Hematopoietic multipotent progenitor cell treated with erythropoietin and hydrocortisone succinate and interleukin-3 and kit ligand, for 8 days (in vitro differentiated cells): Measurements from ENCODE around the gene RASSF7.
"Not testable (repeated sequence)": the region's sequence is repeated elsewhere in the genome, so short reads cannot be mapped to it uniquely, and the experiment has no call there.

Experiments
- DNase-seq: peaks from one replicate; pipeline ENCODE4 v3.0.0-alpha.2; 2015

RASSF7 gene, protein sequence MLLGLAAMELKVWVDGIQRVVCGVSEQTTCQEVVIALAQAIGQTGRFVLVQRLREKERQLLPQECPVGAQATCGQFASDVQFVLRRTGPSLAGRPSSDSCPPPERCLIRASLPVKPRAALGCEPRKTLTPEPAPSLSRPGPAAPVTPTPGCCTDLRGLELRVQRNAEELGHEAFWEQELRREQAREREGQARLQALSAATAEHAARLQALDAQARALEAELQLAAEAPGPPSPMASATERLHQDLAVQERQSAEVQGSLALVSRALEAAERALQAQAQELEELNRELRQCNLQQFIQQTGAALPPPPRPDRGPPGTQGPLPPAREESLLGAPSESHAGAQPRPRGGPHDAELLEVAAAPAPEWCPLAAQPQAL

DNA sequence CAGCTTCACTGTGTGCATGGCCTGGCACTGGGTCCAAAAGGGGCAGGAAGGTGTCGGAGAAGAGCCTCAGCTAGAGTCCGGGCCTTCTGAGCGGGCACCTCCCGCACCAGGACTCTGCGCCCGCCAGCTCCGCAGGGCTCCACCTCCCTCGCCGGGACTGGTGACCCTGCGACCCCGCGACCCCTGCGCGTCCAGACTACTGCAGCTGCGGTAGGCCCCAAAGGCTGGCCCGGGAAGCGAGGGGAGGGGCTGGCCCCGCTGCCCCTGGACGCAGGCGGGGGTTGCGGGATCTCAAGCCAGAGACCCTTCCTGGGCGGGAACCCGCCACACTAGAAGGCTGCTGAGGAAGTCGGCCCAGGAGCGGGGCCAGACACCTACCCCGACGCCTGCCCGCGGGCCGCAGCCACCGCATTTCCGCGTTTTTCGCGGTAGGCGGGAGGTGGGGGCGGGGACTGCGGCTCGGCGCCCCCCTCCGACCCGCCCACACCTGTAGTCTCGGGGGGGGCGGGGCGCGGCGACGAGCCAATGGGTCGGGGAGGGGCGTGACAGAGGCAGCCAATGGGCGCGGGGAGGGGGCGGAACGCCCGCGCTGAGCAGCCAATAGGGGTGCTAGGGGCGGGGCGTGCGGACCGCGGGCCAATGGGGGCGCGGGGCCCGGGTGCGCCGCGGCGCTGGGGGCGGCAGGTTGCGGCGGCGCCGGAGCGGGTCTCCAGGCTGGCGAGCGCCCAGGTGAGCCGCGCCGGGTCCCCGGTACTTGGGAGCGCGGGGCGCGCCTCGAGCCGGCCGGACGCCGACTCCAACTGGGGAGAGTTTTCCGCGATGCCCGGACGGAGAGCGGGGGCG lies at the start of gene RASSF7, which contains the start of gene LMNTD2:
TSS of gene RASSF7 (plus strand) at position 666 of the 843 bp plus-strand sequence. CDS start 799 bp downstream, outside the sequence.
TSS of gene LMNTD2 (minus strand) at position 434 of the 843 bp plus-strand sequence. CDS start at position 412, 22 bp downstream.
- peak; percentile 85 for DNase-seq

DNA sequence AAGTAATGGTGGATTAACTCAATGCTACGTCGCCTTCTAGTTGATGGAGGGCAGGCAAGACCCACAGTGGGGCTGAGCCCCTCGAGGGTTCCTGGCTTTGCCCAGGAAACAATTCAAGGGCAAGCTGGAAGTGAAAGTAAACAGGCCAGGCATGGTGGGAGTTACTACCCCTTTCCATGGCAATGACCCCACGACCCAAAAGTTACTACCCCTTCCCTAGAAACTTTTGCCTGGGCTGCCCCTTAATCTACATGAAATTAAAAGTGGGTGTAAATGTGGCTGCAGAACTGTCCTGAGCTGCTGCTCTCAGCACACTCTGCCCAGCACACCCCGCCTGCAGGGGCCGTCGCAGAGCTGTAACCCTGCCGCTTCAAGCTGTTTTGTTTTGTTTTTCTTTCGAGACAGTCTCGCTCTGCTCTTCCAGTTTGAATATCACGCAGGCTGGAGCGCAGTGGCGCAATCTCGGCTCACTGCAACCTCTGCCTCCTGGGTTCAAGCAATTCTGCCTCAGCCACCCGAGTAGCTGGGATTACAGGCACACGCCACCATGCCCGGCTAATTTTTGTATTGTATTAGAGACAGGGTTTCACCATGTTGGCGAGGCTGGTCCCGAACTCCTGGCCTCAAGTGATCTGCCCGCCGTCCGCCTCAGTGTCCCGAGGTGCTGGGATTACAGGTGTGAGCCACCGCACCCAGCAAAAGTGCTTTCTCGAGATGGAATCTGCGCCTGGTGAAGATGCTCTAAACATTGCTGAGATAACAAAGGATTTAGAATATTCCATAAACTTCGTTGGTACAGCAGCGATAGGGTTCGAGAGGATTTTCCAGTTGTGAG lies 47.8 kb upstream of the RASSF7 start:
- no peak for DNase-seq

DNA sequence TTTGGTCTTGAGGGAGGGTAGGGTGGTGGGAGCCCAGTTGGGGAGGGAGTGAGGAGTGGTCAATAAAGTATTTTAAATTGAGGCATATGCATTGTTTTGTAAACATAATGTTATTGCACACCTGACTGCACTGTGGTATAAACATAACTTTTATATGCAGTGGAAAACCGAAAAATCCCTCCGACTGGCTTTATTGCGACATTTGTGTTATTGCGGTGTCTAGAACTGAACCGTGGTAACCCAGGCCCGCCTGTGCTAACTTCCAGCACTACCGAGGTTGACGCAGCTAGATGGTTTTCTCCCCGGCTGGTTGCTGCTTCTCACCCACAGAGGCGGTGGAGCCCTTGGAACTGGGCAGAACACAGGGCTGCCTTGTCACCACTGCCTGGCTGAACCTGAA lies 46.2 kb upstream of the RASSF7 start:
- DNase-seq = no peak

DNA sequence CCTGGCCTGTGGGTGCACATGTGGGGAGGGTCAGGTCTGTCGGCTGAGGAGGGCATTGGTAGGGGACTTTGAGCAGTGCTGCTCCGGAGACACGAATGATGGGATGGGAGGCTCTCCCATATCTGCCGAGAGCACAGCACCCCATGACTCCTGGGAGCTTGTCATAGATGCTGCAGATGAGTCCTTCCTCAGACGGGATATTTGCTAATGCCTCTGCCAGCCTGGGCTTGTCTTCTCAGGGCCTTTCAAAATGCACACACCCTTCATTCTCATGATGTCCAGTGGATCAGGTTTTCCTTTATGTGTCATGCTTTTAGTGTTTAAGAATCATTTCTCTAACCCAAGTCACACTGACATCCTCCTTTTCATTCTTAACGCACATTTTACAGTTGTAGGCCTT lies 45.6 kb upstream of the RASSF7 start:
- no peak for DNase-seq

DNA sequence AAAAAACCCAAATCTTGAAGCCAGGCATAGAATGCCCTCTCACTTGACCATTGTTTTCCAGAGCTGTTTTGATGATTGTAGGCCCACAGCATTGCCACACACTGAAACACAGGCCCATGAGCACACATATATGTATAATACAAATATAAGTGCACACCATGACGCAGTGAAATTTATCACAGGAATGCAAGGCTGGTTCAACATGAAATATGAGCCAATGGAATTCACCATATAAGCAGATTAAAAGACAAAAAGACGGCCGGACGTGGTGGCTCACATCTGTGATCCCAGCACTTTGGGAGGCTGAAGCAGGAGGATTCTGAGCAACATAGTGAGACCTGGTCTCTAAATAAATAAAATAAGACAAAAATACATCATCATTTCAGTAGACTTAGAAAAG lies 44.4 kb upstream of the RASSF7 start:
- no peak for DNase-seq

DNA sequence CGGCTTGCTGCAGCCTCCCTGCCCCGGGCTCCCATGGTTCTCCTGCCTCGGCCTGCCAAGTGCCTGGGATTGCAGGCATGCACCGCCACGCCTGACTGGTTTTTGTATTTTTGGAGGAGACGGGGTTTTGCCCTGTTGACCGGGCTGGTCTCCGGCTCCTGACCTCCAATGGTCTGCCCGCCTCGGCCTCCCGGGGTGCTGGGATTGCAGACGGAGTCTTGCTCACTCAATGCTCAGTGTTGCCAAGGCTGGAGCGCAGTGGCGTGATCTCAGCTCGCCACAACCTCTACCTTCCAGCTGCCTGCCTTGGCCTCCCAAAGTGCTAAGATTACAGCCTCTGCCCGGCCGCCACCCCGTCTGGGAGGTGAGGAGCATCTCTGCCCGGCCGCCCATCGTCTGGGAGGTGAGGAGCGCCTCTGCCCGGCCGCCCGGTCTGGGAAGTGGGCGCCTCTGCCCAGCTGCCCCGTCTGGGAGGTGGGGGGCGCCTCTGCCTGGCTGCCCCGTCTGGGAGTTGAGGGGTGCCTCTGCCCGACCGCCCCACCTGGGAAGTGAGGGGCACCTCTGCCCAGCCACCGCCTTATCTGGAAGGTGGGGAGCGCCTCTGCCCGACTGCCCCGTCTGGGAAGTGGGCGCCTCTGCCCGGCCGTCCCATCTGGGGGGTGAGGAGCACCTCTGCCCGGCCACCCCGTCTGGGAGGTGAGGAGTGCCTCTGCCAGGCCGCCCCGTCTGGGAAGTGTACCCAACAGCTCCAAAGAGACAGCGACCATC lies 43.7 kb upstream of the RASSF7 start:
- DNase-seq = not testable (repeated sequence)

DNA sequence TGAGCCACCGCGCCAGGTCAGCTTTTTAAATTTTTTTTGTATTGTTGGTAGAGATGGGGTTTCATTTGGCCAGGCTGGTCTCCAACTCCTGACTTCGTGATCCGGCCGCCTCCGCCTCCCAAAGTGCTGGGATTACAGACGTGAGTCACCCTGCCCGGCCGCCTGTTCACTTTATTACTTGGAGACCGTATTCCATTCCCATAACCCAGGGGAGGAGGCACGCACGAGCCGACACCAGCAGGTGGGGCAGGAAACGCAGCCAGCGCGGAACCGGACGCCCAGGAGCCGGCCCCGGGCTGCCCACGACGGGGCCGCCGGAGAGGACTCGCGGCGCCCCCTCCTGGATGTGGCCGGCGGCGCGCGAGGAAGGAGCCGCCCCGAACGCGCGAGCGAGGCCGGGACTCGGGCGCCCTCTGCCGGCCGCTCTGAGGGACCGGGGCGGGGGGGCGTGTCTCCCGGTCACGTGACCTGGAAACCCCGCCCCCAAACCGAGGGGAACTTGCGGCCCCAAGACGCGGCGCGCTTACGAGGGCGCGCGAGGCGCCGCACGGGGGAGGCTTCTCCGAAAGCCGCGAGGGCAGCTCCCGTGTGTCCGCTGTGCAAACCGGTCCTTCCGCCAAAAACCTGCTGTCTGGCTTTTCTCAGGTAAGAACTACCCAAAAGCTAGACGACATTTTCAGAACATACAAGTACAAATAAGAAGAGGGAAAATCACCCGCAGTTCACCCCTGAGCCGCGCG lies 42.1 kb upstream of the RASSF7 start:
- peak; percentile 88 for DNase-seq

DNA sequence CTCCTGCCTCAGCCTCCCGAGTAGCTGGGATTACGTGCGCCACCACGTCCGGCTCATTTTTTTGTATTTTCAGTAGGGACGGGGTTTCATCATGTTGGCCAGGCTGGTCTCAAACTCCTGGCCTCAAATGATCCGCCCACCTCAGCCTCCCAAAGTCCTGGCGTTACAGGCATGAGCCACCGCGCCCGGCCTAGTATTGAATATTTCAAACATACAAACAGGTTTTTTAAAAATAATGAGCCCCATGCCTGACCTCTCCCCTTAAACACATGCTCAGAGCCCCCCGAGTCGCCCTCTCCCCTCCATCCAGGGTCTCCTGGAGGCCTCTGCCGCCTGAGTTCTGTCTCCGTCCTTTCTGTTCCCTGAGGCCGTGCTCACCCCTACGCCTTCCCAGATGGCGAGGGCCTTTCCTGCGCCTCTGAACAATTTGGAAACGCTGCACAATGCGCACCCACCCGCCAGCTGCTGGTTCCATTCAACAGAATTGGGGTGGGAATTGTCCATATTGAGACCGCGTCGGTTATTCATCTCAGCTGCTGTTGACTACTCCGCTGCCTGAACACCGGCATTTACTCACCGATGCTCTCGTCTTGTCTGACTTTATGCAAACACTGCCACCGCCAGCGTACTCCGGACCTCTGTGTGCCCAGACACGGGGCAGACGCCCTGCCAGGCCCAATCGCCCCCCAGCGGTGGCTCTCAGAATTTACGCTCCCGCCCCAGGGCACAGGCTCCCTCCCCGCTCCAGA lies 40.2 kb upstream of the RASSF7 start:
- peak; percentile 13 for DNase-seq

DNA sequence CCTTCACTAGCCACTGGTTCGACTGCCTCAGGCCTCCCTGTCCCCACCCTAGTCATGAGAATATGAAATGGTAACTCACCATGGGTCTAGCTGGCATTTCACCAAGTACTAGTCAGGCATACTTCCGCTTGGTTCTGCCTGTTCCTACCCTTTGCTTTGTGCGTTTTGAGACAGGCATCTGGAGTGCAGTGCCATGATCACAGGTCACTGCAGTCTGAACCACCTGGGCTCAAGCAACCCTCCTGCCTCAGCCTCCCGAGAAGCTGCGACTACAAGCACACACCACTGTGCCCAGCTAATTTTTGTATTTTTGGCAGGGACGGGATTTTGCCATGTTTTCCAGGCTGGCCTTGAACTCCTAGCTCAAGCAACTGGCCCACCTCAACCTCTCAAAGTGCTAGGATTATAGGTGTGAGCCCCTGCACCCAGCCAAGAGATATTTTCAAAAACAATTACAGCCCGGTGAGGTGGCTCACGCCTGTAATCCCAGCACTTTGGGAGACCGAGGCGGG lies 39.5 kb upstream of the RASSF7 start:
- DNase-seq = no peak

DNA sequence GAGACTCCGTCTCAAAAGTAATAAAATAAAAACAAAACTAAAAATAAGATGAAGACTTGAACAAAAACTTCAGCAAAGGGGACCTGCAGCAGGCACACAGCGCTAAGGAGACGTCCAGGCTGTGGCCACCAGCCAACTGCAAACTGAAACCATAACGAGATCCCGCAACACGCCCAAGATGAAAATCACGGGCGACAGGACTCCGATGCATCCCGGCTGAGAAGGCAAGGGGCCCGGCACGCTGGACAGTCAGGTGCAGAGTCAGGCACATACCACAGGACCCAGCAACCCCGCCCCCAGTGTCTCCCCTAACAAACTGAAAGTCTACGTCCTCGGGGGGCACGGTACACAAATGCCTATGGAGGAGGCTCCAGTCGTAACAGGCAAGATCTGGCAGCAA lies 34.6 kb upstream of the RASSF7 start:
- no peak for DNase-seq

DNA sequence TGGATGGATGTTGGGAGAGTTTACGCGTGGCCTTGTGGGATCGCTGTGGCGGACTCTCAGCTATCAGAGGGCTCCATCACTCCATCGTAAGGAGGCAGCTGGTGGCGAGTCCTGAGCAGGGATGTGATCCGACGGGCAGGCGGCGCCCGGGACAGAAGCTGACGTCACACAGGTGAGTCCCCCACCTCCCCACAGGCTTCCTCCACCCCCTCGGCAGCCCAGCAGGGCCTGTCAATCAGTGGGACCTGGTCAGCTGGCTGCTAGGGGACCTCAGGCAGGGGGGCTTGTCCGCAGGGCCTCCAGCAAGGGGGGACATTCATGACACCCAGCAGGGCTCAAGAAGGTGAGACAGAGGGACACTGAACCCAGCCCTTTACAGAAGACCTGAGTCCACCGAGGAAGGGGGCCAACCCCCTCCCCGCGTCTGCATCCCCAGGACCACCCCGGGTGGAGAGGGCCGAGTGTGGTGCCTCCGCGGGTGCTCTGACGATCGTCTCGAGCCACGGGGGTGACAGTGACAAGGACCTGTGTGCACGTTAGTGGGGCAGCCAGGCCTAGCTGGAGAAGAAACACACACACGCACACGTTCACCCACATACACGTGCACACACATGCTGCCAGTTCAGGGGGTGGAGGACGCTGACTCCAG lies 32.5 kb upstream of the RASSF7 start:
- DNase-seq = no peak

DNA sequence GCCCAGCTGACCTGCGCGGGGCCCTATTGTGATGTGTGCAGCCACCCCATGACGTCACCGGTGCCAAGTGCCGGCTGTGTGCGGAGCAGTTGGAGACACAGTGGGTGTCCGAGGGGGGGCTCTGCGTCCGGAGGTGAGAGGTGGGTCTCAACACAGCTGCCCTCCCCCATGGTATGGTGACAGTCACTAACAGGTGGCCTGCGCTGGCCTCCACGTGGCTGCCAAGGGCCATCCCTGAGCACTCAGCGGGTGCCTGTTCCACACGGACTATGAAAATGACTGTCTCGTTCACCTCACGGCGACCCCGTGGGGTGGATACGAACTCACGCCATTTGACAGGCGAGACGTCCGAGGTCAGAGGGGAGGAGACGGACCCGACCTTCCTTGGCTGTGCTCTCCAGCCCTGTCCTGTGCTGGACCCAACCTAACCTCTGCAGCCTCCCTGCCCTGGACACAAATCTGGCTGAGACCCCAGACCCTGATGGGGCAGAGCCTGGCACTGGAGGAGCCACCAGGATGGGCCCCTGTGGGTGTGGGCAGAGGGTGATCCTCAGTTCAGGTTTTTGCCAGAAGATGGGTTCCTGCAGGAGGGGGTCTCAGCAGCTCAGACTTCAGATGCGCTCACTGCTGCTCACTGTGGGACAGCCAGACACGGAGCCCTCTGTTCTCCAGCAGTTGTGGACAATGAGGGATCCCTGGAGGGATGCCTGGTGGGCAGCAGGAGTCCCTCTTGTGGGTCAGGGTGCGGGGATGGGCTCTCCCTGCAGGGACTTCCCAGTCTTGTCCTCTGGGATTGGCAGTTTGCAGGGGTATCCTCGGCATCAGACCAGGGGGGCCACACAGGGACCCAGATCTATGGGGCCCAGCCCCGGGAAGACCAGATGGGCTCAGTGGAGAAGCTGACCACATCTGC lies 31.7 kb upstream of the RASSF7 start:
- DNase-seq = no peak

DNA sequence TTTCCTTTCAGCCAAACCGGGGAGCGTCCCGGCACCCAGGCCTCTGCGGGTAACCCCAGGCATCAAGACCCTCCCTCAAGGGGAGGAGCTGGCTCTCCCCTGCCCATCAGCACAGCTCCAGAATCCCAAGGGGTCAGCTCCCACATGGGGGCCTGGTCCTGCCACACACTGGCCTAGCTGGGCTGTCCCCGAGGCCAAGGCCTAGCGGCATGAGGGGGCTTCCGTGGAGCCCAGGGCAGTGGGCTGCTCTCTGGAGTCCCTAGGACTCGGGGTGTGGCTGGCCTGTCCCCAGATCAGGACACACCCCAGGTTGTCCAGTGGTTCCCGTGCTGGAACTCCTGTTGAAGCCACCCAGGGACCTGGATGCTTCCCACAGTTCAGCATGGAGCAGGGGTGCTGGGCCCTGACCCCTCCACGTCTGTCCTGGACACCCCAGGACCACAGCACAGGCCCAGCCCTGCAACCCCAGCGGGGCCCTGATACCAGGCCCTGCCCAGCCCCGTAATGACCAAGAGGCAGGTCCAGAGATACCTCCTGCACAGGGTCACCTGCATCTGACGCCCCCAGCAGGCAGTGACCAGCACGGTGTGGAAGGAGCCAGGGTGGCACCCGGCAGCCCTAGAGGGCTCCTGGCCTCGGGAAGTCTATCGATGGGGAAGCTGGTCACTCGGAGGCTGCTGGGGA lies 30.9 kb upstream of the RASSF7 start:
- no peak for DNase-seq

DNA sequence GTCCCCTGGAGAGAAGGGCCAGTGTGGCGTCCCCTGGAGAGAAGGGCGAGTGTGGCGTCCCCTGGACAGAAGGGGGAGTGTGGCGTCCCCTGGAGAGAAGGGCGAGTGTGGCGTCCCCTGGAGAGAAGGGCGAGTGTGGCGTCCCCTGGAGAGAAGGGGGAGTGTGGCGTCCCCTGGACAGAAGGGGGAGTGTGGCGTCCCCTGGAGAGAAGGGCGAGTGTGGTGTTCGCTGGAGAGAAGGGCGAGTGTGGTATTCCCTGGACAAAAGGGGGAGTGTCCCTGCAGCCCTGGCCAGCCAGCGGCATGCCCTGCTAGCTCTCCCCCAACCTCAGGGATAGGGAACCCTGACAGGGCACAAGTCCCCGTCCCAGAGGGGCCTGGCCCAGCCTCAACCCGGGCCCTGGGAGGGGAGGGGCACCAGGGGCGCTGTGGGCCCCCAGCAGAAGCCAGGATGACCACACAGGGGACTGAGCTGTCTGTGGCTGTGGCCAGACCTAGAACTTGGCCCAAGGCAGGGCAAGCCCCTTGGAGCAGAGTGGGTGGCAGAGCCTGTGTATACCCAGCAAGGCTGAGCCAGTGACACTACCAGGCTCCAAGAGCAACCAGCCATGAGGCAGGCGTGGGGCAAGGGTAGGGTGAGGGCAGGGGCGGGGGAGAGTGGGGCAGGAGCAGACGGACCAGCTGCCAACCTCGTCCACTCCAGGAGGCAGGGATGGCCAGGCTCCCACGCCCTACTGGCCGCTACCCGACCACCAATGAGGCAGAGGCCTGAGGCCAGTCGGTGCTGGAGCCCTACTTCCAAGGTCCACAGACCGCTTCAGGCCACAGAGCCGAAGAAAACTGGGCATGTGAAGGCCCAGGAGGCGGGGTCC lies 29.6 kb upstream of the RASSF7 start:
- no peak for DNase-seq

DNA sequence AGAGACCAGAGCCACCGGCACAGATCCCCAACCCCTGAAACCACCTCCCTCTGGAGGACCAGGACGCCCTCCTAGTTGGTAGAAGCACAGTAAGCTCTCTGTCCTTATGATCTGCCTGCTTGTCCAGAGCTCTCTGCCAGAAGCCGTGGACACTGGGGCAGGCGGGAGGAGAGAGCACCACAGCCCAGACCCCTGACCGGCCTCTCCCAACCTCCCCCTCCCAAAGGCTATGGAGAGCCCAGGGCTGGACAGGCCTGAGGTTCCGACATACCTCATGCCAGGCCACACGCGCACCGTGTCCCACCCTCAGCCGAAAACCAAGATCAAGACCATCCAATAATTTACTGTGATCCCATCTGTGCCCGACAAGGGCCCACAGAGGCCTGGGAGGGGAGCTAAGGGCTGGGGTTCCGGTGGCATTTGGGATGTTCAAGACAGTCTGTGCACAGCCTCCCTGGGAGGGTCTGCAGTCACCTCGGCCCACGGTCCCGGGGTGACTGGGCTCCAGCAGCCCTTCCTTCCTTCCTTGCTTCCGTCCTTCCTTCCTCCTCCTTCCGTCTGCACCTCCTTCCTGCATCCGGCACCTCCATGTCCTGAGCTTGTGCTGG lies 28.7 kb upstream of the RASSF7 start:
- DNase-seq = no peak

DNA sequence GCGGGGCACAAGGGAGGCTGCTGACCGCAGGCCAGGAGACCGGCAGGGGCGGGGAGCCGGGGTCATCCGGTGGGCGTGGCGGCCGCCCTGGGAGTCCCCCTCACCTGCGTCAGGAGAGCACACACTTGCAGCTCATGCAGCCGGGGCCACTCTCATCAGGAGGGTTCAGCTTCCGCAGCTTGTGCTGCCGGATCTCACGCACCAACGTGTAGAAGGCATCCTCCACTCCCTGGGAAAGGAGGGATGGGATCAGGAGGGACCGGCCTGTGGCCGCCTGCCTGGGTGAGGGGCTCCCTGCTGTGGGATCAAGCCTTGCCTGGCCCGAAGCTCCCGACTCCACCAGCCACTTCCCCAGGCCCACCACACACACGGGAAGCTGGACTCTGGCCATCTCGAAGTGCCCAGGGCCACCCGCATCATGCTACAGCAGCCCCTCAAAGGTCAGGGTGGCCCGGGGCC lies 28.2 kb upstream of the RASSF7 start:
- no peak for DNase-seq
